Measurements from ENCODE around the gene ENOX1.

ENOX1 gene

GRCh38 chr13:43315522-43315921, 471.2 kb downstream of the ENOX1 start:
- no peak overlapping the region for H3K27ac Mint-ChIP-seq
- H3K36me3 Mint-ChIP-seq (ENCODE audit: insufficient read depth): no peaks in the 10 kb centered on the region
- H3K27me3 Mint-ChIP-seq: peaks cover 35 to 40% of the 10 kb centered on the region in 2 donors
- H3K4me3 Mint-ChIP-seq: no peak overlapping the region
- no peaks in the 10 kb centered on the region for H3K9me3 Mint-ChIP-seq
- H3K4me1 Mint-ChIP-seq (ENCODE audit: low read depth in 2 of 2): no peaks in the 10 kb centered on the region
- ATAC-seq (replicated peaks) (no peak), DNase-seq (no peak)

- H3K27ac Mint-ChIP-seq: no peak overlapping the region
- DNase-seq: no peak
- H3K9me3 Mint-ChIP-seq: no peaks in the 10 kb centered on the region
- H3K36me3 Mint-ChIP-seq (ENCODE audit: insufficient read depth): no peaks in the 10 kb centered on the region
- no peaks in the 10 kb centered on the region for H3K4me1 Mint-ChIP-seq (ENCODE audit: low read depth in 2 of 2)
- peaks cover 36 to 40% of the 10 kb centered on the region in 2 donors for H3K27me3 Mint-ChIP-seq
- ATAC-seq (replicated peaks): no peak
- H3K4me3 Mint-ChIP-seq: no peak overlapping the region
Measured at GRCh38 chr13:43309311-43309710, 477.5 kb downstream of the ENOX1 start.

DNA sequence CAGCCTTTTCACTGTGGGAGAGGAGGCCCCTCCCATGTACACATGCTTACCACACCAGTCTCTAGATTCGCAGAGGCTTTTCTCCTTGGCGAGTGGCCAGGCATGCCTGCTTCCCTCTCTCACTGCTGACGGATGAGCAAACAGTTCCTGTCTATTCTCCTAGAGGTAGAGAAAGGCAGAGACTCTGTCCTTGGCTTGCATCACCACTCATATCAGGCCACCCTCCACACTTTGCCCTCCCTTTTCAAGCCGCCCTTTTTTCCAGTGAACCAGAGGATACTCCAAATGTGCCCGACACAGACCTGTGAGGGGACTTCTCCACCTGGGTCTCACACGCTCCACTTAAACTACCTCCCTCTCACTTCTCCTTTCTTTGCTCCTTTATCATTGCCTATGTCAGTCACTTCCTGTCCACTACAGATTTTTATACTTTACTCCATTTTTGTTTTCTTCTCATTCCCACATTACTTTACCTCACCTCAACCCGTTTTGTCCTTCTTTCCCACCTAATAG, 478.8 kb downstream of the ENOX1 start:
- no peaks in the 10 kb centered on the region for H3K9me3 Mint-ChIP-seq
- DNase-seq: no peak
- H3K4me3 Mint-ChIP-seq: no peak overlapping the region
- no peaks in the 10 kb centered on the region for H3K4me1 Mint-ChIP-seq (ENCODE audit: low read depth in 2 of 2)
- no peaks in the 10 kb centered on the region for H3K36me3 Mint-ChIP-seq (ENCODE audit: insufficient read depth)
- H3K27me3 Mint-ChIP-seq: peaks cover 40 to 45% of the 10 kb centered on the region in 2 donors
- no peak overlapping the region for H3K27ac Mint-ChIP-seq
- no peak for ATAC-seq (replicated peaks)

- DNase-seq (no peak), ATAC-seq (replicated peaks) (no peak)
- peaks cover 35 to 45% of the 10 kb centered on the region in 2 donors for H3K27me3 Mint-ChIP-seq
- H3K4me1 Mint-ChIP-seq (ENCODE audit: low read depth in 2 of 2): no peaks in the 10 kb centered on the region
- no peak overlapping the region for H3K4me3 Mint-ChIP-seq
- no peaks in the 10 kb centered on the region for H3K9me3 Mint-ChIP-seq
- H3K36me3 Mint-ChIP-seq (ENCODE audit: insufficient read depth): no peaks in the 10 kb centered on the region
- H3K27ac Mint-ChIP-seq: no peak overlapping the region
Measured at GRCh38 chr13:43307221-43307920, 479.4 kb downstream of the ENOX1 start.

DNA sequence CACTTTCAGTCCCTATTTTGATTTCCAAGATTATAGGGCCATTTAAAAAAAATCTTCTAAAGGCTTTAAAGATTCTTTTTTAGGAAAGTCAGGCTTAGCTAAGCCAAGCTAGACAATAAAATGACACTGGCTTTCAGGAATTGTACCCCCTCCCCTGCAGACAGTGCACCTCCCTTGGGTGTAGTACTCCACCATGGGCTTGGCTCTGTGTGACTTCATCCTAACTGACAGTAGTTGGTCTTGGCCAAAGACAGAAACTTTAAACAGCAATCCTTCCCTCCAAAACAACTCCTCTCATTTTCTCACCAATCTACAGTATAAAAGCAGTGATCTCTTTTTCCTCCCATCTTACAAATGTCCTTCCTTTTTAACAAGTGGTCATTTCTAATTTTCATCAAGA, 480.4 kb downstream of the ENOX1 start:
- no peaks in the 10 kb centered on the region for H3K9me3 Mint-ChIP-seq
- H3K27me3 Mint-ChIP-seq: peaks cover 25 to 45% of the 10 kb centered on the region in 2 donors
- no peak overlapping the region for H3K27ac Mint-ChIP-seq
- H3K36me3 Mint-ChIP-seq (ENCODE audit: insufficient read depth): no peaks in the 10 kb centered on the region
- H3K4me3 Mint-ChIP-seq: no peak overlapping the region
- ATAC-seq (replicated peaks) (no peak), DNase-seq (no peak)
- no peaks in the 10 kb centered on the region for H3K4me1 Mint-ChIP-seq (ENCODE audit: low read depth in 2 of 2)

GRCh38 chr13:43305416-43305815, 481.4 kb downstream of the ENOX1 start:
- DNase-seq (no peak), ATAC-seq (replicated peaks) (no peak)
- H3K27me3 Mint-ChIP-seq: peaks cover 25 to 38% of the 10 kb centered on the region in 2 donors
- no peaks in the 10 kb centered on the region for H3K4me1 Mint-ChIP-seq (ENCODE audit: low read depth in 2 of 2)
- H3K27ac Mint-ChIP-seq: no peak overlapping the region
- no peaks in the 10 kb centered on the region for H3K36me3 Mint-ChIP-seq (ENCODE audit: insufficient read depth)
- H3K9me3 Mint-ChIP-seq: no peaks in the 10 kb centered on the region
- H3K4me3 Mint-ChIP-seq: no peak overlapping the region

DNA sequence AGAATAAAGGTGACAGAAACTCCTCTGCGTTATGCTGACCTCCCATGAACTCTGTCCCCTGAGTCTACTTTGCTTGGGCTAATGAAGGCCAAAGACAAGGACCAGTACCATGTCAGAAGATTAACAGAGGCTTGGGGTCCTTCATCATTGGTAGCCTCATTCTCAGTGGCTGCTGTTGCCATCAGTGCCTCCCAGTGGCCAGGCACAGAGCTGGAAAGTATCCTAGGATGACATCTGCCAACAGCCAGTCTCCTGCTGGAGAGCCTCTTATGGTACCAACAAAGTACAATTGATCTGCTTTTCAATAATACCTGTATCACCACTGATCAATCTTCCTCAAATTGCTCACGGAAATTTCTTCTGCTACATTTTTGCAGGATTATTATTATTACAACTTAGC, 481.8 kb downstream of the ENOX1 start:
- ATAC-seq (replicated peaks) (no peak), DNase-seq (no peak)
- Mint-ChIP-seq H3K27ac (no peak overlapping the region), H3K27me3 (peaks cover 25 to 39% of the 10 kb centered on the region in 2 donors), H3K4me1 (ENCODE audit: low read depth in 2 of 2) (no peaks in the 10 kb centered on the region), H3K9me3 (no peaks in the 10 kb centered on the region), H3K36me3 (ENCODE audit: insufficient read depth) (no peaks in the 10 kb centered on the region), H3K4me3 (no peak overlapping the region)

DNA sequence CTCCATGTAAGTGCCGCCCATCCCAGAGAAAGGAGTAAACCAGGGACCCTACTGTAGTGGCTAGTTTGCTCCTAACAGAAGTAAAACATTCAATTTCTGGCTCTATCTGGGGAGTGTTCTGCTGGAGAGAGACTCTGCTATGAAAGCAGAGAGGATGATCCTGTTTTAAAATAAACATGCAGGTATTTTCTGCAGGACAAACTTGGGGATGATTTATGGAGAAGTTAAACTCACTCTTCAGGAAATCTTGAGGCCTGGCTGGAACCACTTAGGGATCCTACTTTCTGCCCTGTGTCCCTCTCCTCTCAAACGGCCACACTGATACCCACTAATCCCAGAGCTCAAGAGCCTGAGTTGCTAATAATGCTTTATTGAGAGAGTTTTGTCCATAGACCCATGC, 482.3 kb downstream of the ENOX1 start:
- peaks cover 25 to 44% of the 10 kb centered on the region in 2 donors for H3K27me3 Mint-ChIP-seq
- DNase-seq (no peak), ATAC-seq (replicated peaks) (no peak)
- no peak overlapping the region for H3K4me3 Mint-ChIP-seq
- H3K4me1 Mint-ChIP-seq (ENCODE audit: low read depth in 2 of 2): peaks cover 0 to 3% of the 10 kb centered on the region in 2 donors
- H3K9me3 Mint-ChIP-seq: no peaks in the 10 kb centered on the region
- H3K27ac Mint-ChIP-seq: no peak overlapping the region
- H3K36me3 Mint-ChIP-seq (ENCODE audit: insufficient read depth): no peaks in the 10 kb centered on the region

- H3K27me3 Mint-ChIP-seq: peaks cover 29 to 53% of the 10 kb centered on the region in 2 donors
- no peaks in the 10 kb centered on the region for H3K36me3 Mint-ChIP-seq (ENCODE audit: insufficient read depth)
- no peak overlapping the region for H3K4me3 Mint-ChIP-seq
- H3K9me3 Mint-ChIP-seq: no peaks in the 10 kb centered on the region
- H3K27ac Mint-ChIP-seq: no peak overlapping the region
- DNase-seq (no peak), ATAC-seq (replicated peaks) (no peak)
- peaks cover 0 to 3% of the 10 kb centered on the region in 2 donors for H3K4me1 Mint-ChIP-seq (ENCODE audit: low read depth in 2 of 2)
Measured at GRCh38 chr13:43303033-43303729, 483.6 kb downstream of the ENOX1 start.

DNA sequence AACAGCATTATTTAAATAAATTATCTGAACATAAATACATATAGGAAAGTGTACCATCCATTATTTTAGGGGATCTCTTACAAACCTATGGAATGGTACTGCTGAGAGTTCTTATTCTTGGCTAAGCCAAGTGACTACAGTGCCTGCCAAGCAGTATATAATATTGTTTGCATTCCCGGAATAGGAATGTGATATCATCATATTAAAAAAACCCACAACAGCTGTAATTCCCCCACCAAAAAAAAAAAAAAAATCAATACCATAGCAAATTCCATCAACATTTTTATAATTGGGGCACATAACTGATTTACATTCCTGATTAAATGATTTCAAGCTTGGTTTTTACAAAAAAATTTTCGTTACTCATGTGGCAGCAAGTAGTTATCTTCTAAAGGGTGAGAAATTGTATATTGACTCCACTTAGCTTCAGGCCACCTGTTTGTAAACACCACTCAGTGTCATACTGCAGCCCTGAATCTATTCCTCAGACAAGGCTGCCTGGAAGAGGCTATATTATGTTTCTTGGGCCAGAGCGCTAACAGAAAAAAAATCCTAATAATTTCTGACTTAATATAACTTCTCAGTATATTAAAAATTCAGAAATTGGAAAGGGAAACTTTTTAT, 485.3 kb downstream of the ENOX1 start:
- no peak for DNase-seq
- H3K27me3 Mint-ChIP-seq: peaks cover 28 to 49% of the 10 kb centered on the region in 2 donors
- no peak for ATAC-seq (replicated peaks)

GRCh38 chr13:43300865-43301264, 485.9 kb downstream of the ENOX1 start:
- Mint-ChIP-seq H3K4me1 (ENCODE audit: low read depth in 2 of 2) (peaks cover 0 to 3% of the 10 kb centered on the region in 2 donors), H3K36me3 (ENCODE audit: insufficient read depth) (no peaks in the 10 kb centered on the region), H3K27me3 (peaks cover 31 to 46% of the 10 kb centered on the region in 2 donors), H3K9me3 (no peaks in the 10 kb centered on the region), H3K4me3 (no peak overlapping the region), H3K27ac (no peak overlapping the region)
- DNase-seq (no peak), ATAC-seq (replicated peaks) (no peak)

More for the DNA sequence above, 485.3 kb downstream of the ENOX1 start:
- Mint-ChIP-seq H3K27ac (no peak overlapping the region), H3K4me1 (ENCODE audit: low read depth in 2 of 2) (peaks cover 0 to 3% of the 10 kb centered on the region in 2 donors), H3K36me3 (ENCODE audit: insufficient read depth) (no peaks in the 10 kb centered on the region), H3K4me3 (no peak overlapping the region), H3K9me3 (no peaks in the 10 kb centered on the region)

DNA sequence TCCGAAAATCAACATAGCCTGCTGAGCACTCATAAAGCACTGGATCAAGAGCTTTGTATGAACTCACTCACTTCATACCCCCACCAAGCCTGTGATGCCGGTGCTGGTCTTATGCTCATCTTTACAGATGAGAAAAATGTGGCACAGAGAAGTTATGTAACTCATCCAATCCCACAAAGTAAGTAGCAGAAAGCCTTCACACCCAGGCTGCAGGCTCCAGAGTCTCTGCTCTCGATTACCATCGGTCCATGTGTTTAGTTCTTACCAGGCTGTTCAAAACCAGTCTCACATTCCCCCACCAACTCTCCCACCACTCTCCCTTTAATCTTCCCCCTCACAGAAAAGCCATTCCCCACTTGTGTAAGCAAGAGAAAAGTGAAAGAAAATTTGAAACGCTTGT, 487.4 kb downstream of the ENOX1 start:
- H3K4me1 Mint-ChIP-seq (ENCODE audit: low read depth in 2 of 2): peaks cover 0 to 3% of the 10 kb centered on the region in 2 donors
- H3K9me3 Mint-ChIP-seq: no peaks in the 10 kb centered on the region
- DNase-seq: no peak
- ATAC-seq (replicated peaks): no peak
- H3K27ac Mint-ChIP-seq: no peak overlapping the region
- no peaks in the 10 kb centered on the region for H3K36me3 Mint-ChIP-seq (ENCODE audit: insufficient read depth)
- no peak overlapping the region for H3K4me3 Mint-ChIP-seq
- H3K27me3 Mint-ChIP-seq: peaks cover 25 to 33% of the 10 kb centered on the region in 2 donors

DNA sequence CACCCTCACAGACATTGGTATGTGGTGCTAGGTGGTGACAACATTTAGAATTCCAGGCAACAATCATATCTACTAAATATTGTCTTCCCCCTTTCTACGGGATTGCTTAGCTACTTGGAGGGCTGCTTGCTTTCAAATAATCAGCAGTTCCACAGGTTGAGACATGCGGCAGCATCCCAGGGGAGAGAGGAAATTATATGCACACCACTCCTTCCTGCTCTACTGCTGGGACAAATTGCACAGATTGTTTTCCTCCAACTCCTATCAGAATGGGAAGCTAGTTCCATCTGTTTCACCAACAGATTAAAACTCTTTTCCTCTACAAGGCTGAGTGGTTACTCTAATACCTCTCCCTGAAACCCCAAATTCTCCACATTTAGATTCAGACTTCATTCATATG, 488.0 kb downstream of the ENOX1 start:
- H3K36me3 Mint-ChIP-seq (ENCODE audit: insufficient read depth): no peaks in the 10 kb centered on the region
- DNase-seq: no peak
- H3K27ac Mint-ChIP-seq: no peak overlapping the region
- H3K4me3 Mint-ChIP-seq: no peak overlapping the region
- peaks cover 25 to 27% of the 10 kb centered on the region in 2 donors for H3K27me3 Mint-ChIP-seq
- no peaks in the 10 kb centered on the region for H3K9me3 Mint-ChIP-seq
- peaks cover 0 to 3% of the 10 kb centered on the region in 2 donors for H3K4me1 Mint-ChIP-seq (ENCODE audit: low read depth in 2 of 2)
- ATAC-seq (replicated peaks): no peak
